ENCODE measurements around the gene UGCG. TPM values are rescaled to one million over a fixed set of nuclear protein-coding genes. Genes with fewer than 3 reads are reported as not detected.

UGCG gene
- total RNA-seq, 1 experiment from 2014 or later, result 32.6 TPM

GRCh38 chr9:111920531-111920930 is 23.9 kb downstream of the UGCG start:
- Histone ChIP-seq H4K20me1 (ENCODE audit: insufficient read depth) (peaks cover 3% of the 10 kb centered on the region; the same call in 1 of the 2 replicates), H3K9me2 (ENCODE audit: insufficient read depth) (no peaks in the 10 kb centered on the region), H3K27ac (ENCODE audit: low read depth, low read length) (no peak overlapping the region), H3K9ac (ENCODE audit: low read length) (no peak overlapping the region), H3K27me3 (ENCODE audit: insufficient read depth, low read length) (no peaks in the 10 kb centered on the region), H3K4me2 (ENCODE audit: low read length) (no peak overlapping the region), H3K79me2 (ENCODE audit: insufficient read depth, low read length) (peaks cover 98% of the 10 kb centered on the region), H3K9me3 (ENCODE audit: control insufficient read depth in 1 of 2, insufficient read depth in 1 of 2, low read depth in 1 of 2, low read length in 2 of 2) (no peaks in the 10 kb centered on the region), H3K36me3 (ENCODE audit: control insufficient read depth in 1 of 2, insufficient read depth in 2 of 2, low read length in 2 of 2) (peaks cover 2 to 10% of the 10 kb centered on the region in 2 experiments; a peak in 2 of 4 replicates), H3K4me3 (replicated peaks in 1 of 2; ENCODE audit: low read depth in 1 of 2, low read length in 2 of 2) (no peak overlapping the region), H3K4me1 (ENCODE audit: control insufficient read depth in 1 of 2, insufficient read depth in 2 of 2, low read length in 2 of 2) (0 out of 4 replicates have a peak, but pooled peaks cover 0 to 5% of the 10 kb centered on the region in 2 experiments), H2AFZ (ENCODE audit: low read depth, low read length, poor library complexity, severe bottlenecking) (no peak overlapping the region)
- RAD21 ChIA-PET (ENCODE audit: low non-redundant PET in 1 of 2, low total read pairs in 2 of 2, uncharacterized antibody in 2 of 2, unreplicated experiment in 2 of 2), result no interaction called here
- BruUV-seq (replicated peaks), result no TSS peak
- DNase-seq (ENCODE audit: low read depth, low spot score), result no peak
- ATAC-seq, result no peak
- CTCF ChIA-PET, result interaction anchor here (0.6 kb wide), 1 partner anchor 9 kb away, joined by 4 read pairs; no protein-coding TSS in a partner anchor
- no peak for TF ChIP-seq CTCF (IDR thresholded peaks at IDR 0.05 in 2 of 3, conservative IDR thresholded peaks at IDR 0.05 in 1 of 3; ENCODE audit: borderline replicate concordance in 1 of 3, insufficient read depth in 1 of 3, low read depth in 2 of 3, low read length in 2 of 3)
- no peak for TF ChIP-seq SP1 (IDR thresholded peaks at IDR 0.05; ENCODE audit: low read depth)
- no peak for TF ChIP-seq ZBTB33 (IDR thresholded peaks at IDR 0.05; ENCODE audit: extremely low read depth, insufficient replicate concordance, low read length)
- no peak for TF ChIP-seq POLR2AphosphoS5 (IDR thresholded peaks at IDR 0.05; ENCODE audit: low read depth, low read length)
- TF ChIP-seq EGR1 (IDR thresholded peaks at IDR 0.05; ENCODE audit: low read depth), result no peak
- no peak for TF ChIP-seq EZH2 (IDR thresholded peaks at IDR 0.05)
- TF ChIP-seq MAX (IDR thresholded peaks at IDR 0.05), result no peak
- TF ChIP-seq FOSL1 (IDR thresholded peaks at IDR 0.05; ENCODE audit: low read depth), result no peak
- no peak for TF ChIP-seq SIN3A (IDR thresholded peaks at IDR 0.05; ENCODE audit: low read depth)
- no peak for TF ChIP-seq REST (IDR thresholded peaks at IDR 0.05; ENCODE audit: low read depth)
- no peak for TF ChIP-seq ZNF274 (IDR thresholded peaks at IDR 0.05; ENCODE audit: low read depth, low read length)
- no peak for TF ChIP-seq POLR2A (IDR thresholded peaks at IDR 0.05; ENCODE audit: borderline replicate concordance, extremely low read depth, insufficient read depth, insufficient read length)
- TF ChIP-seq CBX3 (IDR thresholded peaks at IDR 0.05; ENCODE audit: low read depth), result no peak
- no peak for TF ChIP-seq JUND (IDR thresholded peaks at IDR 0.05)
- intact Hi-C loops (cut with micrococcal nuclease), result no loop called here
- POLR2A ChIA-PET, result interaction anchor here (0.7 kb wide), 1 partner anchor 30 kb away, joined by 3 read pairs; no protein-coding TSS in a partner anchor
